CD4-positive, alpha-beta T cell (primary cell): ENCODE results near the gene SYNE1. TPM values are rescaled to one million over a fixed set of nuclear protein-coding genes. Genes with fewer than 3 reads are reported as not detected.

Experiments
- ATAC-seq: fragments of 200-7000 bp; cut with Tn5 transposase; one replicate; pipeline ENCODE4 v1.10.0; 2022; ENCODE audit warnings: mild to moderate bottlenecking; ENCODE audit not compliant: poor library complexity
- CTCF ChIA-PET: fragments of 350-600 bp; sonication (Branson Sonifier 250); formaldehyde crosslinking; loops from one replicate; lab custom pipeline; 2021; ENCODE audit warnings: antibody characterized with exemption, inconsistent platforms; lab: Charles Lee
- POLR2A ChIA-PET: fragments of 350-600 bp; sonication (Branson Sonifier 250); formaldehyde crosslinking; loops from one replicate; lab custom pipeline; 2021; ENCODE audit warnings: antibody characterized with exemption, inconsistent platforms; lab: Charles Lee
- DNase-seq, 14 experiments: peaks; one replicate each; pipeline ENCODE4 v3.0.0-alpha.2; 2013 to 2020; ENCODE audit warnings: mixed read lengths in 2 of 14
- H3K27ac ChIP-seq, 2 donors: one replicate each; pipeline versions ENCODE4 v1.5.1 to v1.7.0; 2013; ENCODE audit warnings: low read length in 2 of 2, low read depth in 1 of 2, mild to moderate bottlenecking in 1 of 2
- H3K27me3 ChIP-seq, 2 experiments: 1 replicate in 1 of 2; 2 replicates in 1 of 2; pipeline versions ENCODE4 v1.6.1 to v1.7.0; 2013; ENCODE audit warnings: low read length in 2 of 2, control low read depth in 1 of 2, mild to moderate bottlenecking in 1 of 2, moderate library complexity in 1 of 2; ENCODE audit not compliant: insufficient read depth in 2 of 2, control insufficient read depth in 1 of 2
- H3K36me3 ChIP-seq: one replicate; pipeline ENCODE4 v1.6.1; 2013; ENCODE audit warnings: low read length, control low read depth; ENCODE audit not compliant: insufficient read depth
- H3K4me1 ChIP-seq: one replicate; pipeline ENCODE4 v1.6.1; 2013; ENCODE audit warnings: low read length, control low read depth; ENCODE audit not compliant: insufficient read depth
- H3K4me3 ChIP-seq: one replicate; pipeline ENCODE4 v1.5.1; 2013; ENCODE audit warnings: mild to moderate bottlenecking, low read length, moderate library complexity
- H3K9me3 ChIP-seq, 2 experiments: 1 replicate in 1 of 2; 2 replicates in 1 of 2; pipeline versions ENCODE4 v1.6.1 to v1.7.0; 2013; ENCODE audit warnings: low read length in 2 of 2, mild to moderate bottlenecking in 2 of 2, control low read depth in 1 of 2, moderate library complexity in 1 of 2; ENCODE audit not compliant: control insufficient read depth in 1 of 2, insufficient read depth in 1 of 2
- H3K27ac Mint-ChIP-seq: one replicate; pipeline ENCODE4 v1.8.0; 2020; ENCODE audit warnings: mixed read lengths
- H3K27me3 Mint-ChIP-seq: one replicate; pipeline ENCODE4 v1.8.0; 2021; ENCODE audit warnings: mixed read lengths
- H3K36me3 Mint-ChIP-seq: one replicate; pipeline ENCODE4 v1.8.0; 2021; ENCODE audit warnings: low read depth, mixed read lengths
- H3K4me1 Mint-ChIP-seq: one replicate; pipeline ENCODE4 v1.8.0; 2021; ENCODE audit warnings: low read depth, mixed read lengths
- H3K4me3 Mint-ChIP-seq: one replicate; pipeline ENCODE4 v1.8.0; 2020; ENCODE audit warnings: mild to moderate bottlenecking, mixed read lengths
- H3K9me3 Mint-ChIP-seq: one replicate; pipeline ENCODE4 v1.8.0; 2020; ENCODE audit warnings: mixed read lengths
- intact Hi-C, 2 experiments: fragments of 100-400 bp; cut with DNase I in 1 of 2; cut with micrococcal nuclease in 1 of 2; formaldehyde crosslinking; loops; one replicate each; pipeline versions ENCODE4 v1.15.1 to v1.9.0; 2023 to 2025; cut with DNase I, micrococcal nuclease
- total RNA-seq, 174 experiments: library from RNA in 2 of 174; stranded (reverse) in 2 of 174; gene quantifications; one replicate each; pipeline ENCODE4 v1.2.3 and lab custom pipeline; 2021 to 2026
- TF ChIP-seq, protein P1 (sequence below): fragments of 200-600 bp; IDR thresholded peaks from one replicate; pipeline ENCODE4 v1.8.0; 2022; ENCODE audit warnings: antibody characterized with exemption, mild to moderate bottlenecking

Gene SYNE1
- total RNA-seq, 2 experiments from 2014 or later, result 94.9 to 108 TPM

GRCh38 chr6:152463164-152463563, 174.0 kb downstream of the SYNE1 start:
- ChIA-PET POLR2A (no interaction called here), CTCF (no interaction called here)
- Histone ChIP-seq H3K36me3 (no peaks in the 10 kb centered on the region), H3K4me1 (no peaks in the 10 kb centered on the region), H3K27me3 (no peaks in the 10 kb centered on the region), H3K27ac (no peak overlapping the region), H3K9me3 (no peaks in the 10 kb centered on the region), H3K4me3 (no peak overlapping the region)
- H3K27me3 Mint-ChIP-seq, result peaks cover 35% of the 10 kb centered on the region
- DNase-seq (no peak), ATAC-seq (no peak)
- intact Hi-C loops, result no loop called here
- no peak overlapping the region for H3K4me3 Mint-ChIP-seq
- H3K27ac Mint-ChIP-seq, result no peak overlapping the region
- TF ChIP-seq, protein P1, sequence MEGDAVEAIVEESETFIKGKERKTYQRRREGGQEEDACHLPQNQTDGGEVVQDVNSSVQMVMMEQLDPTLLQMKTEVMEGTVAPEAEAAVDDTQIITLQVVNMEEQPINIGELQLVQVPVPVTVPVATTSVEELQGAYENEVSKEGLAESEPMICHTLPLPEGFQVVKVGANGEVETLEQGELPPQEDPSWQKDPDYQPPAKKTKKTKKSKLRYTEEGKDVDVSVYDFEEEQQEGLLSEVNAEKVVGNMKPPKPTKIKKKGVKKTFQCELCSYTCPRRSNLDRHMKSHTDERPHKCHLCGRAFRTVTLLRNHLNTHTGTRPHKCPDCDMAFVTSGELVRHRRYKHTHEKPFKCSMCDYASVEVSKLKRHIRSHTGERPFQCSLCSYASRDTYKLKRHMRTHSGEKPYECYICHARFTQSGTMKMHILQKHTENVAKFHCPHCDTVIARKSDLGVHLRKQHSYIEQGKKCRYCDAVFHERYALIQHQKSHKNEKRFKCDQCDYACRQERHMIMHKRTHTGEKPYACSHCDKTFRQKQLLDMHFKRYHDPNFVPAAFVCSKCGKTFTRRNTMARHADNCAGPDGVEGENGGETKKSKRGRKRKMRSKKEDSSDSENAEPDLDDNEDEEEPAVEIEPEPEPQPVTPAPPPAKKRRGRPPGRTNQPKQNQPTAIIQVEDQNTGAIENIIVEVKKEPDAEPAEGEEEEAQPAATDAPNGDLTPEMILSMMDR, result no peak
- peaks cover 6% of the 10 kb centered on the region for H3K4me1 Mint-ChIP-seq
- H3K9me3 Mint-ChIP-seq, result no peaks in the 10 kb centered on the region
- no peaks in the 10 kb centered on the region for H3K36me3 Mint-ChIP-seq

DNA sequence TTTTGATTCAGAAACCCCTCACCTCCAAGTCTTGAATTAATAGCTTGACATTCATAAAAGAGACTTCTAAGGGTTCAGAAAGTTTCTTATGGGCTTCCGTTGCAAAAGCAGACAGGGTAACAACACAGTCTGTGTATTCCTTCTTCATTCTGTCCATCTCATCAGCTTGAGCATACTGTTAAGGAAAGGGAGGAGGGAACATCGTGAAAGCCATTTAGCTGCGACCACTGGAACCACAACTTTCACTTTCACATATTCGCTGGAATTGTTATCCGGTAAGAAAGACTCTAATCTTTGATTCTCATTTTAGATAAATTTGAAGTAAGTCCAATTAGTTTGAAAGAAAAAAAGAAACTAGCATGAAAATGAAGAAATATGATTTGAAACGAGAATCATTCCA, 174.4 kb downstream of the SYNE1 start:
- ATAC-seq (no peak), DNase-seq (no peak)
- peaks cover 35% of the 10 kb centered on the region for H3K27me3 Mint-ChIP-seq
- no peaks in the 10 kb centered on the region for H3K27me3 ChIP-seq
- no peaks in the 10 kb centered on the region for H3K36me3 Mint-ChIP-seq
- H3K4me3 Mint-ChIP-seq, result no peak overlapping the region
- TF ChIP-seq, protein P1, result no peak
- no peaks in the 10 kb centered on the region for H3K4me1 ChIP-seq
- H3K9me3 Mint-ChIP-seq, result no peaks in the 10 kb centered on the region
- no peaks in the 10 kb centered on the region for H3K36me3 ChIP-seq
- no peak overlapping the region for H3K27ac Mint-ChIP-seq
- POLR2A ChIA-PET, result no interaction called here
- no peaks in the 10 kb centered on the region for H3K9me3 ChIP-seq
- H3K4me3 ChIP-seq, result no peak overlapping the region
- no peak overlapping the region for H3K27ac ChIP-seq
- intact Hi-C loops, result no loop called here
- CTCF ChIA-PET, result no interaction called here
- peaks cover 6% of the 10 kb centered on the region for H3K4me1 Mint-ChIP-seq

DNA sequence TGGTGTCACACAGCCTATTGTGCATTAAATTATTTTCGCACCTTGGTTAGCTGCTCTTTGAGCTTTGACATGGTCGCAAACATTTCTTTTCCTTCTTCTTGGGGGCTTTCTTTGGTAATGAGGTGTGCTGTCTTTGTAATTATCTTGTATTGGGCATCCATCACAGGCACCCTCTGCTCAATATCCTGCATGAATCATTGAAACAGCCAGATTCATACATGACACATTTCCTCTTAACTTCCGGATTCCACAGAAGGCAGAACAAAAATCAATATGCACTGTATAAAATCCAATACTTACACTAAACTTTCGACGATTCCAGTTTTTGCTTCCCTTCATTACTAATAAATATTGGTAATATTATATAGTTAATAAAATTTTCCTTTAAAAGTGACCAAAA, 175.6 kb downstream of the SYNE1 start:
- ATAC-seq (no peak), DNase-seq (no peak)
- Mint-ChIP-seq H3K9me3 (no peaks in the 10 kb centered on the region), H3K36me3 (no peaks in the 10 kb centered on the region), H3K27me3 (peaks cover 35% of the 10 kb centered on the region), H3K4me1 (peaks cover 6% of the 10 kb centered on the region), H3K27ac (no peak overlapping the region), H3K4me3 (no peak overlapping the region)
- Histone ChIP-seq H3K9me3 (no peaks in the 10 kb centered on the region), H3K27ac (no peak overlapping the region), H3K4me3 (no peak overlapping the region), H3K4me1 (no peaks in the 10 kb centered on the region), H3K36me3 (no peaks in the 10 kb centered on the region), H3K27me3 (no peaks in the 10 kb centered on the region)
- intact Hi-C loops, result no loop called here
- ChIA-PET POLR2A (no interaction called here), CTCF (no interaction called here)
- TF ChIP-seq, protein P1, result no peak
